GM21619 (cell line): ENCODE measurements around the gene MAPKAP1.
"Not testable (repeated sequence)": the region's sequence is repeated elsewhere in the genome, so short reads cannot be mapped to it uniquely, and the experiment has no call there.

Source experiments
- ATAC-seq: cut with Tn5 transposase; IDR thresholded peaks from one replicate; pipeline ENCODE4 v1.9.1; 2021; ENCODE audit not compliant: unreplicated experiment

MAPKAP1 gene

DNA sequence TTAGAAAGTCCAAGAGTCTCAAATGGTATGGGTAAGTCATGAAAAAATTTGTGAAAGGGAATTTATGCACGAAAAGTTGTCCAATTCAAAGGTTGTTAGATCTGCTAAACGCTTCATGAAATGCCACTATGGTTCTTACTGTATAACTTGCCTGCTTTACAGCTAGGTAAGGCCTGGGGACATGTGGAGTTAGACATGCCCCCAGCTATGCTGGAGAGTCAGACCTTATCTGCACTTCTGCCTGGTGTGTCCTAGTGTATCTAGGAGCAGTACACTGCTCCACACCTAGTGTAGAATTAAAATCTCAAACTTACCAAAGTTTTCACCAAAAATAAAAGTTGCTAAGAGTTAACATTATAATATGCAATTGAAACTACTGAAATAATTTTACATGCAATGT, 136.8 kb downstream of the MAPKAP1 start:
- no peak for ATAC-seq

DNA sequence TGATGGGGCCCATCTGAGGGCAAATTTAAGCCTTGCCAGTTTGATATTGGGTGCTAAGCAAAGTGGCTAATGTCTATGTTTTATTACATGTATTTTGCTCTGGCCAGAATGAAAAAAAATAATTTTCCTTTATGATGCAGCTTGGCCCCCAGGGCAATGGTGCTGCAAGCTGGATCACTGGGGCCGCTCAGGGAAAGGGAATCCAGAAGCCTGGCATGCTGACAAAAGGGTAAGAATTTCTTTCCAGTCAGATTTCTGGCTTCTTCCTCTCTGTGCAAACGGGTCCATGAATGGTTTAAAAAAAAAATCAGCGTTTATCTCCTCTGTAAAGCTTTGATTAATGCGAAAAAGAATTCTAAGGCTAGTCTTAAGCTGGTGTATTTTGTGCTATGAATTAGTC, 138.4 kb downstream of the MAPKAP1 start:
- no peak for ATAC-seq

DNA sequence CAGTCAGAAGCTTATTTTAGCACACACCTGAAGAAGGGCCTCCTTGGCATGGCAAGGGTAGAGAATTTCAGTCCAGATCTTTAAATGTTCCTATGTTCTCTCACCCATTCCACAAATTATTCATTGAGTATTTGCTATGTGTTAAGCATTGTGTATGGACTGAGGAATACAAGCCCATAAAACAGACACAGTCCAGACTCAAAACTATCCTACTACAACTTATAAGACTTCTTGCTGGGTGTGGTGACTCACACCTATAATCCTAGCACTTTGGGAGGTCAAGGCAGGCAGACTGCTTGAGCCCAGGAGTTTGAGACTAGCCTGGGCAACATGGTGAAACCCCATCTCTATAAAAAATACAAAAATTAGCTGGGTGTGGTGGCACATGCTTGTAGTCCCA, 141.0 kb downstream of the MAPKAP1 start:
- ATAC-seq: not testable (repeated sequence)

DNA sequence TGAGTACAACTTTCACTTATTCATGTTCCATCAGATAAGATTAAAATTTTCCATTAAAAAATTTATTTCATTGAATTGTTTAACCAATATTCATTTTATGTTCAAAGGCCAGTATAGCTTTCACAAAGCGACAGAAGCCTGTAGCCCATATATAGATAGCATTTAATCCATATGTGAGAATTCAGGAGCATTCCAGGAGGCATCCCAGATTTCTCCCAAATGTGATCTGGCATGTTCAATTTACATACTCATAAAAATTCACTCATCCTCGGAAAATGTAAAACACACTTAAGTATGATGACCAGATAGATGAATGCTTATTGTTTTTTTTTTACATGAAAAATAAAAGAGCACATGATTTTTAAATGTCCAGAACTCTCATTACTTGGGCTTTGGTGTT, 141.9 kb downstream of the MAPKAP1 start:
- ATAC-seq: no peak

DNA sequence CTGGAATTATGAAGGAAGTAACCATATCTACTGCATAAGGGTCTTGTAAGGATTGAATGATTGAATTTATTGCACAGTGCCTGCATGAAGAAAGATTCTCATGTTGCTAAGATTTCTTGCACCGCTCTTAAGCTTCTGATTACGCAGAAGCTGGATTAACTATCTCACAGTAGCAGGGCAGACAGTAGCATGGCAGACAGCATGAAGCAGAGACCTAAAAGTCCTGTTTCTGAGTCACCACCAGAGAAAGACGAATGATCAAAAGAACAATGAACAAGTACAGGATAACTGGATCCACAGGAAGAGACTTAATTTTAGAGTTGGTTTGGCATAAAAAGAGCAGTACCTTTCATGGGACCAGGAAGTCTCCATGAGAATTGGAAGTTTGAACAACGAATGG, 142.4 kb downstream of the MAPKAP1 start:
- no peak for ATAC-seq

DNA sequence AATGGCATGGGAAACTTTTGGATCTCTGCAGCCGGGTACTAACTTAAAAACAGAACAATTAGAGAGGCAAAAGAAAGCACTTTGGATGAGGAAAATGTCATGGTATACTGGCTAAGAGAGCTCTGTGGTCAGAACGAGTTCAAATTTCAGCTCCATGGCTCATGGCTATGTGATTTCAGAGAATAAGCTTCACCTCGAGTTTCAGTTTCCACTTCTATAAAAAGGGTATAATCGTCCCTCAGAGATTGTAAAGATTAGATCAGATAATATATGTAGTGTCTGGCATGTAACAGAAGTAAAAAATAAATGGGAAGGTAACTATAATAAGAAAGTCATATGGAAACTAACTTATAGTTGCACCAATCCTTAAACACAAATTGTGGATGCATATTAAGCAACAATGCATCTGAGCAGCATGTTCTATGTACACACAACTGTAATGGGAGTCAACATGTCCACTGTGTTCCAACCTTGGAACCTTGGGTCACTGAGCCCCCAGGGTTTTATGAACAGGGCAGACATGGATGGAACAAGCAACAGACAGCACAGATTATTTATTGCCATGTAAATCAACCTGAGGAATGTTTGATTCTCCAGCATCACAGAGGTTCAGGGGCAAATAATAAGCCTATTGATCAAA, 145.4 kb downstream of the MAPKAP1 start:
- peak; percentile 71 for ATAC-seq

DNA sequence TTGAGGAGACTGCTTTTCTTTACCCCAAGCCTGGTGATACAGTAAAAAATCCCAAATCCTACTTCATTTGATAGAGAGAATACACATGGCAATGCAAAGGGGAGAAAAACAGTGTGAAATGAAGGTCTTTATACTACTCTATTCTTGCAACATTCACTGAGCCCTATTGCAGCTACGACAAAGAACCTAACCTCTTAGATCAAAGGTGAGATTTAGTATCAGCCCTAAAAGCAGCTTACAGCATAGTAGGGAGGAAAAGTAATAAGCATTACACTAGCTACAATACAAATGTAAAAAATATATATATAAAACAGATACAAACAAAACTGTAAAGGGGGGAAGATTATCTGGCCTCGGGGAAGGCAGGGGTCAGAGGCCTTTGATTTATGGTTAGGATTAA, 147.1 kb downstream of the MAPKAP1 start:
- no peak for ATAC-seq

DNA sequence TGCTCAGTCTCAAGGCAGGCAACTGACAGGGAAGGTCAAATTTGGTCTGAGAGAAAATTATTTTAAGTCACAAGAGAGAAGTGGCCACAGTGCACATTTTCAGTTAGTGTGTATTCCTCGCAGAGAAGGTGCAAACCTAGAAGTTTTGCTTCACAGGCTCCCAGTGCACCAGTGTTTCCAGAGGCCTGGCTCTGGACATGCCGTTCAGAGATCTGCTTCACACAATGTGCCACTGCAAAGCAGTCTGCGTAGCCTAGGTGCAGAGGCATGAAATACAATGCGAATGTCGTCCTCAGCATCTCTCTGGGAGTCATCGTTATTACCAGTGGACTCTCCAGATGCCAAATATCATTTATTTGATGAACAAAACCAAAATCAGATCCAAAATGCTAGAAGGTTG, 147.8 kb downstream of the MAPKAP1 start:
- ATAC-seq: no peak

DNA sequence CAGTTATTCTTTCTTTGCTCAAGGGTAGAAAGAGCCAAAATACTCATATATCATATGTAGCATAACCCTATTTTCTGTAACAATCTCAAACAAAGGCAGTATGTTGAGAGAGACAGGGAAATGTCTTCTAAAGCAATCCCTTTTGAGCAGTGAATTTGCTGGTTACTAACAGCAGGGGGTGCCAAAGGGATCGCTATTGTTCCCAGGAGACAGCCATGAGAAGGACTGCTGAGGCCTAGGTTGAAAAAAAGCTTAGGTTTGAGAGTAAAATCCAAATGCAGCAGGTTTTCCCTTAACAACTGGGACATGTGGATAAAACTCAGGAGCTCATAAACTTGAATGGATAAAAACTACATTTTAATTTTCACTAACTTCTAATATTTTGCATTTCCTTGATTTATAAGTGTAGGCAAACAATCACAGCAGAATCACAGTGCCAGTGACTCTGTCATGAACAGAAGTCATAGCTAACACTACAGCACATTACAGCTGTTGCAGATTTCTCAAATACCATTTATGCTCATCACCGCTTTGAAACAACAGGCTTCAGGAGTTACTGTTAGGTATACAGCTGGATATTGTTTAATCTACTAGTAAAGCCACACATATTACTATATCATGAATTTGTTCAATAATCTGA, 148.4 kb downstream of the MAPKAP1 start:
- no peak for ATAC-seq

DNA sequence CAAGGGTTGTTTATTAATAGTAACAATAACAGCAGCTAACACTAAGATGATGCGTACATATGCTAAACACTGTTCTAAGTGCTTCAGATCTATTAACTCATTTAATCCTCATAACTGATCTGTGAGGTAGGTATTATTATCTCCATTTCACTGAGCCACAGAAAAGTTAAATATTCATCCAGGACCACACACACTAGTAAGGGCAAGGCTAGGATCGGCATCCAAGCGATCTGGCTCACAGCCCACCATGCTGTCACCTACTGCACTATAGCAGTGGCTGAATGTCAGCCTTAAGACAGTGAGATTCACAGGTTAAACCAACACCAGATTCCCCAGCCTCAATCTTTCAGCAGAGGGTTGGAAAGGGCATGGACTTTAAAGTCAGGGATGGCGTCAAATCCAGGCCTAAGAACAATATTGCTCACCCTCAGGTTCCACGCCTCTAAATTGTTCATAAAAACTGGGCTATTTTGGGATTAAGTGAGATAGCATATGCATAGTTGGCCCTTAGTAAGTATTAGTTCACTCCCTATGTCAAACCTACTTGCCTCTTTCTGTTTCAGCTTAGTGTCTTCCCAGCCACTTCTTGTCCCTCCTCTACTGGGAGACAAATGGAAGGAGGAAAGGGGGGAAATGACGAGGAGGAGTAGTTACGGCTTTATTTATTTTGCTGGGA, 150.8 kb downstream of the MAPKAP1 start:
- no peak for ATAC-seq

DNA sequence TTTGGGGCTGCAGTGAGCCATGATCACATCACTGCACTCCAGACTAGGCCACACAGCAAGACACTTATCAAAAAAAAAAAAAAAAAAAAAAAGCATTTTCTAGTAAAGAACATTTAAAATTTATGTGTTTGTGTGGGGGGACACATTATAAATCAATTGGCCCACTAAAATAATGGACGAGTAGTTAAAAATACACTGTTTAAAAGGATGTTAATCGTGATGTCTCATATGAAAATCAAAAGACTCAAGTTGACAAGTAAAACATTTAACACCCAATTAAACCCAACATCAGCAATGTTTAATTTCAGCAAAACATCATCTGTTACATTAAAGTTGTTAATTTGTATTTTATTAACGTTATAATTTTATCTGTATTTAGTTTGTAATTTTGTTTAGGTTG, 152.3 kb downstream of the MAPKAP1 start:
- no peak for ATAC-seq

DNA sequence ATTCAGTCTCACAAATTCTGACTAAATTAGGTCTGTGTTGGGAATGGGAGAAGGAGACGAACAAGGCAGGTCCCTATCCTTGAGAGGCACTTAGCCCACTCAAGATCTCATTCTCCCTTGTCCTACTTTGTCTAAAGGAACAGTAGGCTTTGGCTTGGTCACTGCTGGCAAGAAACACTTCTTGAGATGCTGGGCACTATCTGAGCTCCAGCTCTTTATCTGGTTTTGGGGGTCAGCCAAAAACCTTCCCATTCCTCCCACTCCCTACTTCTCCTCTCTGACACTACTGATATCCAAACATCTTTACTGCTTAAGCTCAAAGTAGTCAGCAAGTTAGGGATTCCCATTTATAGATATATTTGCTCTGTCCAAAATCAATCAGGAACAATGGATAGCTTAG, 155.2 kb downstream of the MAPKAP1 start:
- ATAC-seq: no peak

DNA sequence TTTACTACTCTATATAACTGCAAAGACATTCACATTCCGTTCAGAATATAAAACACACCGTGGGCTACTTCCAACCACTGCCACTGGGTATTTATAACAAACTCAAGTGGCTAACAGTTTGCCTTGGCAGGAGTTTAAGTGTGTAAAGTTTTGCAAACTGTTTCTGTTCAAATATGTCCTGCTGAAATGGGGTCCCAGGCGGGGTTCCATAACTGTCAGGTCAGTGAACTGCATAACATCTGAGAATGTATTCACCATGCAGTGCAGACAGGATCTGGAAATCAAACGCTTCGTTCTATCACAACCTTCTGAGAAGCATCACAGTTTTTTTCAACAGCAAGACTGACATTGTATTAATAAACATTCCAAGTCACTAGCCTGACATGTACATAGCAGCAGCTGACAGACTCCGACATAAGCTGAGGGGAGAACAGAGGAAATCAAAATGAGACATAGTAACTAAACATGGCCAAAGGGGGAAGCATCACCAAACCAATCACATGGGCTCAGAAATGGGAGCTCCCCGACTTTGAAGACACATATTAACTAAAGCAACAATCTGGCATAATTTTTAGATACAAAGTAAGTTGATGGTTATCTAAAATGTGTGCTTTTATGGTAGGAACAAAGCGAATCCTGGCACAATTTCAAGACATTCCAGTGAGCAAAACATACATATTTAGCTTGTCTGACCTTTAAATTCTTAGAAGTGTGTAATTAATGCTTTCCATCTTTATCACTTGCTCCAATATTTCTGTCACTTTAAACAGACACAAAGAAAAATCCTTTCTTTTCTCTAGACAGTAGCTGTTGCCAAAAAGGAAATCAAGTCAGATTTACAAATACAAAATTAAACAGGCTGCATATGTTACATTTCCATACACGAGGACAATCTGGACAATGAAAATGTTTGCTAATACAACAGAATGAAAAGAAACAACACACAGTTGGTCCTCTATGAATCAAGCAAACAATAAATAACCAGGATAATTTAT, 156.8 kb downstream of the MAPKAP1 start:
- ATAC-seq: no peak

DNA sequence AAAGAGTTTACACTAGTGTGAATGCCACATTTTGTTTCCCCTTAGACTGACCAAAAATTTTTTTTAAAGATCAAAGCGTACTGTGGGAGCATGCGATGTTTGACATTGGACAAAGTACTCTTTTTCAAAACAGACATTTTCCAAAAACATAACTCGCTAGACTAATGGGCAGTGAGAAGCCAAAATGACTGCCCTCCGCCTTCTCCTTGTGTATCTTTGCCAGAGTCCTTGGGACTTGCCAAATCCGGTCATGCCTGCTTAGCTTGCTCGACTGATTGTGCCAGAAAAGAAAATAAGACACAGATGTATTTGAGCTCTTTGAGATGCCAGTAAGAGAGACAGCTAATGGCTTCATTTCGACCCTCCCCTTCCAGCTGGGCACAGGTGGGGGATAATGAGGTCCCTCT, 157.5 kb downstream of the MAPKAP1 start:
- ATAC-seq: no peak

DNA sequence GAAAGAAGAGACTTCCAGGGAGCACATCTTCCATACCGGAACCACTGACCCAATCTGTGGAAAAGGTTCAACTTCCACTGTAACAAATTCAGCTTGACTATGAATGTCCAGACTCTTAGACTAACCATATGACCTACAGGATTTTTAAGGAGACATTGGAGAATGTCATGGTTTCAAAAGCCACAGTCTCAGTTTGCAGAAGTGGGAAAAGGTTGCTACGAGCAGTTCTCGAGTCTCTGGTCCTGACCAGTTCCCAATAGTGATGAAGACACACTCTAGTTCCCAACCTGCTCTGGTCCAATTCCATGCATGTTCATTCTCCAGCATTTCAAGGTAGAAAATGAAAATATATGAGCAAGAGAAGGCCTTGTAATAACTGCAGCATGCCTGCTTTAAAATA, 158.0 kb downstream of the MAPKAP1 start:
- no peak for ATAC-seq

DNA sequence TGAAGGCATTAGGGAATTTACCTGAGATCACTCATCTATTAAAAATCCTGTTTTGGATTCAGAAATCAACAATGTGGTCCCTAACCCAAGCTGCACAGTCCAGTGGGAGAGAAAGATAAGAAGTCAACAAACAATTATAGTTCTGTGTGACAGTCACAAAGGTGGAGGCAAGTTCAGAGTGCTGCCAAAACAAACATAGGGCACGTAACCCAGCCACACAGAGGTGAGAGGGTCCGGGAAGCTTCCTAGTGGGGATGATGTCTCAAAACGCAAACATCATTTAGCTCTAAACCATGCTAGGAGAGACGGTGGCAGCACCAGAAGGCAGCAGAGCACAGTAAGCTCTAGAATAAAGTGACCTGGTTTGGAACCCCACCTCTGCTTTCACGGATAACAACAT, 158.9 kb downstream of the MAPKAP1 start:
- no peak for ATAC-seq

DNA sequence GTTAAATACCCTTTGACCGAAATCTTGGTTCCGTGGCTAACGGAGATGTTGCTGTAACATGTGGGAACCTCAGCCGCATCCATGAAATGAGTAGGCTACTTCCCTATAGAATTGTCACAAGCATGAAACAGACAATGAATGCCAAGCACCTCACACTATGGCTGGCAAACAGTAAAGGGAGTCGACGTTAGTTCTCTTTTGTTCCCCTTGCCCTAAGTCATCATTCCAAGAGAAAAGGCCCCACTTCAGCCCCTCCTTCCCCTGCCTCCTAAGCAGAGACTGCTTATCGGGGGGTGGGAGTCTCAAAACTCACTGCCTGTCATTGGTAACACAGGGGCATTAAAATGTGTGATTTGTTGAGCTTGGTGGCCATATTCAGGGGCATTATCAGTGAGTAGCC, 159.6 kb downstream of the MAPKAP1 start:
- no peak for ATAC-seq

DNA sequence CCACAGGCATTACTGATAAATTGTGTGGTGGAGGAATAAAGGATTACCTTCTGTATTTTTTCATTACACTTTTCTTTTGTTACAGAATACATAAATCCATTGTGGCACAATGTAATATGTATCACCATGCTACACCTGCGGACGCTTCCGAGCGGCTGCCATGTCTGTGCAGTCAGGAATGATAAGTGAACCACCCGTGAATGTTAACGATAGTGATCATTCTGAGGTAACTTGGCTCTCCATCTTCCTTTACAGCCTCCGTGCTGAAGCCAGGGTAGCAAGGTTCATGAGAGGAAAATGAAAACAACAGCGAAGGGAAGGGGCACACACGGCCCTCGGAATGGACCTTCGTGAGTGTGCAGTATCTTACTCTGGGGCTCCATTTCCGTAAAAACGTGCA, 161.2 kb downstream of the MAPKAP1 start:
- no peak for ATAC-seq

DNA sequence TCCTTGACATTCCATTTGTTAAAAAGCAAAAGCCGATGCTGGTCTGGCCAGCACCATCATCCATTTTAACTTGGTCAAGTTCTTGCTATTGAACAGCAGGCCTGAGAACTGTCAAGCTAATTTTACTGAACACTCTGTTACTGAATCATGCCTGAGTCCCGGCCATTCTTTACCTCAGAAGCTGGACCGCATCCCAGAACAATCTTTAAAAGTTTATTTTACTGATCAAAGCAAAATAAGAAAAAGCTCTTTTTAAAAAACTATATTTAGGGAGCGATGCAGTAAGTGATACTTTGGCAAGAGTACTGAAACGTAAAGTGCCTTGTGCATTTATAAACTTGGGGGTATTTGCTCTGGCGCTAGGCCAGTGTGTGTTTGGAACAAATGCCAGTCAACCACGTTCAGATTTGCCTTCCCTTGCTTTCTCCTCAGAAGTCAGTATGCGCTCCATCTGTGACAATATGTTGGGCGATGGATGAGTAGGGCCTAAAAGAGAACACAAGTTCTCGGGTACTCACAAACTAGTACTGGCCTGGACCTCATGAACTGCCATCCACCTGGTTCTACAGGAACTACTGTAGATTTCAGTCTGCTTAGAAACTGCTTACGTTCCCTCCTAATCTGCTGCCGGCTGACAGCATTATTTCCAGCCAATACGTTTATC, 161.9 kb downstream of the MAPKAP1 start:
- ATAC-seq: no peak

DNA sequence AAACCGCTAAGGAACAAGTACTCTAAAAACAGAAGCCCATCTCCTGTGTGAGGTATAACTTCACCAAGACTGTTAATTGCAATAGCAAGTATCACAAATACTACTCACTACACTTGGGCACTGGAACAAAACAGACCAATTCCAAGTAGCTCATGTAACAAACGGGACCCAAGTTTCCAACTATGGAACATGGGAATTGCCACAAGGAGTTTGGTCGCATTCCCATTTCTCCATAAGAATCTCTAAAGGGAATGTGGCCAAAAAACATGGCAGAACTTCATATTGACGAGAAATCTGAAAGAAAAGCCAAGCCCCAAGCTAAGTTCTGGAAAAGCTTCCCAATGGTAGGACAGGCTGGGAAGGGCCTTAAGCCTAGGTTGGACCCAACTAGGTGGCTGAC, 162.5 kb downstream of the MAPKAP1 start:
- ATAC-seq: no peak

DNA sequence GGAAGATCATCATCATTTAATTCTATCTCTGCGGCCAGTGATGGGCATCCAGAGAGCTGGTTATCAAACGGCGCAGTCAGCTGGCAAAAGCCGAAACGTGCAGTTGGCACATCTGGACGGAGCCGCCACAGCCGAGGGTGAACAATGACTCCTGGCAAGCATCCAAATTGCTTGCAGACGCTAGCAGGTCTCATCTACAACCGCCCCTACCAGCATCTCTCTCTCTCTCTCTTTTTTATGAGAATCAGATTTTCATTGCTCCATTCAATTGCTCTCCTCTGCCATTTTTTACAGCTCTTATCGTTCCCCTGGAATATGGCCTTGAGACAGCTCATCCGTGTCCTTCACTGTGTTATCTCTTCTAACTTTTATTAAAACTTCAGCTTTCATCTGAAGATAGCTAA, 165.2 kb downstream of the MAPKAP1 start:
- ATAC-seq: no peak
